Erythroblast (primary cell): ENCODE data around the gene GPC4.

Experiments
- GATA1 ChIP-seq: IDR thresholded peaks from 2 replicates; pipeline ENCODE4 v1.6.1; 2011; ENCODE audit warnings: low read depth, mild to moderate bottlenecking, control low read depth, low read length, moderate library complexity
- POLR2A ChIP-seq: IDR thresholded peaks from 2 replicates; pipeline ENCODE4 v1.6.1; 2011; ENCODE audit warnings: mild to moderate bottlenecking, low read length

DNA sequence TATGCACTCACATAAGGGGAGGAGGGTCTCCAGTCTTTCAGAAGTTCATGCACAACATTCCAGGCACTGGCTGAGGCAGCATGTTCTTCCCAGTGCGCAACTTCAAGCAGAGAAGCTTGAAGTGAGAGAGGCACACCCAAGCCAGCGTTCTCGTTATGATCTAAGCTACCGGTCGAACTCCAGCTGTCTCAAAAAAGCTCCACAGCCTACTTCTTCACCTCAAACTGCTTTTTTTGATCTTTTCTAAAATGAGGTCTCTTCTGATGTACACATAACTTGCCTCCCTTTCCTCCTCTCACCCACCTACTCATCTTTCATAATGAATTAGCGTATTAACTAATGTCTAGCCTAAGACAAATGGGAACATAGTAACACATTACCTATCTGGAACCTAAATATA, 25.3 kb downstream of the GPC4 start:
- TF ChIP-seq POLR2A, result no peak
- TF ChIP-seq GATA1, result no peak
